Liver (tissue), 9 donors: ENCODE measurements around the gene MEF2D. TPM values are rescaled to one million over a fixed set of nuclear protein-coding genes. Genes with fewer than 3 reads are reported as not detected.

Experiments used
- DNase-seq: peaks from one replicate; pipeline ENCODE4 v3.0.0-alpha.2; 2017; ENCODE audit warnings: low spot score
- H3K27ac ChIP-seq, 2 donors: one replicate each; pipeline ENCODE4 v1.7.0; 2013; ENCODE audit warnings: inconsistent platforms in 2 of 2, low read length in 2 of 2, control low read depth in 1 of 2, low read depth in 1 of 2, mild to moderate bottlenecking in 1 of 2
- H3K27me3 ChIP-seq, 4 donors: one replicate each; pipeline versions ENCODE4 v1.6.1 to v1.7.0; 2013; ENCODE audit warnings: low read length in 3 of 4, inconsistent platforms in 1 of 4, mild to moderate bottlenecking in 1 of 4, moderate library complexity in 1 of 4; ENCODE audit not compliant: control insufficient read depth in 4 of 4, insufficient read depth in 4 of 4
- H3K36me3 ChIP-seq, 4 donors: one replicate each; pipeline versions ENCODE4 v1.6.1 to v1.7.0; 2013; ENCODE audit warnings: low read length in 3 of 4, mild to moderate bottlenecking in 3 of 4, low read depth in 1 of 4, moderate library complexity in 1 of 4; ENCODE audit not compliant: control insufficient read depth in 4 of 4, insufficient read depth in 3 of 4
- H3K4me1 ChIP-seq, 4 donors: one replicate each; pipeline versions ENCODE4 v1.6.1 to v1.7.0; 2013; ENCODE audit warnings: low read length in 3 of 4, mild to moderate bottlenecking in 3 of 4, moderate library complexity in 1 of 4; ENCODE audit not compliant: control insufficient read depth in 4 of 4, insufficient read depth in 4 of 4
- H3K4me3 ChIP-seq, 3 donors: one replicate each; pipeline versions ENCODE4 v1.6.1 to v1.7.0; 2013; ENCODE audit warnings: low read length in 3 of 3, control low read depth in 1 of 3, low read depth in 1 of 3, mild to moderate bottlenecking in 1 of 3
- H3K9ac ChIP-seq, 2 donors: one replicate each; pipeline ENCODE4 v1.7.0; 2013; ENCODE audit warnings: low read length in 2 of 2, mild to moderate bottlenecking in 2 of 2, moderate library complexity in 2 of 2, control low read depth in 1 of 2, low read depth in 1 of 2
- H3K9me3 ChIP-seq, 4 donors: one replicate each; pipeline versions ENCODE4 v1.6.1 to v1.7.0; 2013; ENCODE audit warnings: low read length in 3 of 4; ENCODE audit not compliant: control insufficient read depth in 4 of 4
- EGR1 ChIP-seq, 2 donors: IDR thresholded peaks; 2 replicates each; pipeline ENCODE4 v1.6.1; 2016 to 2018; ENCODE audit warnings: antibody characterized with exemption in 2 of 2, low read depth in 2 of 2
- FOXA1 ChIP-seq: IDR thresholded peaks from 2 replicates; pipeline ENCODE4 v1.6.1; 2016; ENCODE audit warnings: antibody characterized with exemption
- FOXA2 ChIP-seq: IDR thresholded peaks from 2 replicates; pipeline ENCODE4 v1.6.1; 2016; ENCODE audit warnings: antibody characterized with exemption
- GABPA ChIP-seq, 2 donors: IDR thresholded peaks in 1 of 2; conservative IDR thresholded peaks in 1 of 2; 2 replicates each; pipeline ENCODE4 v1.6.1; 2016; ENCODE audit warnings: antibody characterized with exemption in 2 of 2, mild to moderate bottlenecking in 1 of 2, moderate library complexity in 1 of 2
- HNF4A ChIP-seq, 2 donors: conservative IDR thresholded peaks; 2 replicates each; pipeline ENCODE4 v1.6.1; 2016; ENCODE audit warnings: antibody characterized with exemption in 2 of 2, mild to moderate bottlenecking in 2 of 2
- HNF4G ChIP-seq: IDR thresholded peaks from 2 replicates; pipeline ENCODE4 v1.6.1; 2016; ENCODE audit warnings: antibody characterized with exemption
- JUND ChIP-seq, 2 donors: IDR thresholded peaks; 2 replicates each; pipeline ENCODE4 v1.6.1; 2016; ENCODE audit warnings: antibody characterized with exemption in 2 of 2
- NR2F2 ChIP-seq: IDR thresholded peaks from 2 replicates; pipeline ENCODE4 v1.6.1; 2016; ENCODE audit warnings: antibody characterized with exemption
- RAD21 ChIP-seq, 2 donors: IDR thresholded peaks; 2 replicates each; pipeline ENCODE4 v1.6.1; 2016; ENCODE audit warnings: antibody characterized with exemption in 2 of 2, mild to moderate bottlenecking in 2 of 2
- RXRA ChIP-seq, 2 donors: IDR thresholded peaks; 2 replicates each; pipeline ENCODE4 v1.6.1; 2017 to 2018; ENCODE audit warnings: antibody characterized with exemption in 2 of 2, mild to moderate bottlenecking in 1 of 2
- SP1 ChIP-seq: IDR thresholded peaks from 2 replicates; pipeline ENCODE4 v1.6.1; 2018; ENCODE audit warnings: antibody characterized with exemption, mild to moderate bottlenecking
- TAF1 ChIP-seq: conservative IDR thresholded peaks from 2 replicates; pipeline ENCODE4 v1.6.1; 2016; ENCODE audit warnings: antibody characterized with exemption, mild to moderate bottlenecking
- YY1 ChIP-seq: IDR thresholded peaks from 2 replicates; pipeline ENCODE4 v1.6.1; 2016; ENCODE audit warnings: antibody characterized with exemption, mild to moderate bottlenecking
- WGBS: extraction: QIAGEN DNeasy Blood & Tissue Kit; methylation state at CpG from one replicate; pipeline ENCODE4 v1.1.7; 2013; 5-methylcytosine and 5-hydroxymethylcytosine counted together
- polyA plus RNA-seq, 2 donors: library from polyadenylated mRNA; stranded (reverse) in 1 of 2; unstranded in 1 of 2; fragments of 200-250 nt in 1 of 2; fragments of >200 nt in 1 of 2; fragmentation: Nextera tagmentation in 1 of 2; extraction: Ambion mirVana in 1 of 2; gene quantifications; one replicate each; pipeline versions ENCODE4 v1.2.1 to v1.2.3, GENCODE V29; 2013 to 2015
- total RNA-seq, 2 donors: library from RNA; depleted of rRNA; stranded (reverse); fragments of >200 nt; gene quantifications; one replicate each; pipeline ENCODE4 v1.2.3, GENCODE V29; 2014
- TF ChIP-seq, protein P1 (sequence below): IDR thresholded peaks from 2 replicates; pipeline ENCODE4 v1.6.1; 2016; ENCODE audit warnings: antibody characterized with exemption
- TF ChIP-seq, protein P2 (sequence below): fragments of 150-350 bp; IDR thresholded peaks from 2 replicates; pipeline ENCODE4 v1.5.1; 2017; ENCODE audit warnings: improper control_type of control experiment, low read depth, low read length; ENCODE audit not compliant: missing input control
- TF ChIP-seq, protein P3 (sequence below): IDR thresholded peaks from 2 replicates; pipeline ENCODE4 v1.6.1; 2016; ENCODE audit warnings: antibody characterized with exemption
- TF ChIP-seq, protein P4 (sequence below): IDR thresholded peaks from 2 replicates; pipeline ENCODE4 v1.6.1; 2016; ENCODE audit warnings: antibody characterized with exemption, mild to moderate bottlenecking
- donor health status: healthy.
- donor health status: healthy.
- donor health status: healthy.
- donor health status: healthy.
- donor health status: healthy.

MEF2D gene
- total and polyA plus RNA-seq, 4 donors, result 3.4 to 7.6 (median 5.5) TPM

DNA sequence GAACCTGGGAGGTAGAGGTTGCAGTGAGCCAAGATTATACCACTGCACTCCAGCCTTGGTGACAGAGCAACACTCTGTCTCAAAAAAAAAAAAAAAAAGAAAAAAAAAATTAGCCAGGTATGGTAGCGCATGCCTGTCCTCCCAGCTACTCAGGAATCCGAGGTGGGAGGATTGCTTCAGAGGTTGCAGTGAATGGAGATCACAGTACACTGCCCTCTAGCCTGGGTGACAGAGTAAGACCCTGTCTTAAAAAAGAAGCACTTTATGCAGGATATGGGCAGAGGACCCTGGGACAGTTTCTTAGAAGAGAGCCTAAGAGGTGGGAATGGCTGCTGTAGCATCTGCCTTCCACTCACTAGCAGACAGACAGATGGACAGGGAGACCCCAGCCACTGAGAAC lies 48.8 kb upstream of the MEF2D start (continued):
- TF ChIP-seq YY1, result no peak
- no peak for TF ChIP-seq TAF1
- no peak for TF ChIP-seq FOXA2
- TF ChIP-seq, protein P1, sequence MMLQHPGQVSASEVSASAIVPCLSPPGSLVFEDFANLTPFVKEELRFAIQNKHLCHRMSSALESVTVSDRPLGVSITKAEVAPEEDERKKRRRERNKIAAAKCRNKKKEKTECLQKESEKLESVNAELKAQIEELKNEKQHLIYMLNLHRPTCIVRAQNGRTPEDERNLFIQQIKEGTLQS, result no peak
- TF ChIP-seq EGR1 (IDR thresholded peaks at IDR 0.05; ENCODE audit: low read depth in 2 of 2), result no peak

DNA sequence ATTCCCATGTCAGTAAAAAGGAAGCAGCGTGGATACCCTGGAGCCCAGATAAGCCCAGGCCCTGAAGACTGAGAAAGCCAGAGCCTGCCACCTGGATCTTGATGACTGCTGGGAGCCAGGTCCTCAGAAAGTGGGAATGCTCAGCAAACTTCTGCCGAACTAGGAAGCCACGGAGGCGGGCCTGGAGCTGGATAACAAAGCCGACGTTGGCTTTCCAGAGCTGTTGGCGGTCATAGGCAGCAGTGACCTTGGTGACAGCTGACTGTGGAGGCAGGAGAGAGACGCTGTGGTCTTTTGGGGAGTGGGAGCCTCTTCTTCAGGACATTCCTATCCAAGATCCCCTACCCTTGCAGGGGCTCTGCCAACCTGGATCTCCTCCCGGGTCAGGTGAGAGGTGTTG lies 47.4 kb upstream of the MEF2D start:
- no peak for TF ChIP-seq HNF4G
- TF ChIP-seq NR2F2, result no peak
- no peak for TF ChIP-seq SP1
- TF ChIP-seq, protein P1, result no peak
- no peak for TF ChIP-seq RAD21 (IDR thresholded peaks at IDR 0.05)
- TF ChIP-seq, protein P2, sequence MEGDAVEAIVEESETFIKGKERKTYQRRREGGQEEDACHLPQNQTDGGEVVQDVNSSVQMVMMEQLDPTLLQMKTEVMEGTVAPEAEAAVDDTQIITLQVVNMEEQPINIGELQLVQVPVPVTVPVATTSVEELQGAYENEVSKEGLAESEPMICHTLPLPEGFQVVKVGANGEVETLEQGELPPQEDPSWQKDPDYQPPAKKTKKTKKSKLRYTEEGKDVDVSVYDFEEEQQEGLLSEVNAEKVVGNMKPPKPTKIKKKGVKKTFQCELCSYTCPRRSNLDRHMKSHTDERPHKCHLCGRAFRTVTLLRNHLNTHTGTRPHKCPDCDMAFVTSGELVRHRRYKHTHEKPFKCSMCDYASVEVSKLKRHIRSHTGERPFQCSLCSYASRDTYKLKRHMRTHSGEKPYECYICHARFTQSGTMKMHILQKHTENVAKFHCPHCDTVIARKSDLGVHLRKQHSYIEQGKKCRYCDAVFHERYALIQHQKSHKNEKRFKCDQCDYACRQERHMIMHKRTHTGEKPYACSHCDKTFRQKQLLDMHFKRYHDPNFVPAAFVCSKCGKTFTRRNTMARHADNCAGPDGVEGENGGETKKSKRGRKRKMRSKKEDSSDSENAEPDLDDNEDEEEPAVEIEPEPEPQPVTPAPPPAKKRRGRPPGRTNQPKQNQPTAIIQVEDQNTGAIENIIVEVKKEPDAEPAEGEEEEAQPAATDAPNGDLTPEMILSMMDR, result no peak
- H3K27me3 ChIP-seq, result no peaks in the 10 kb centered on the region
- no peaks in the 10 kb centered on the region for H3K4me1 ChIP-seq
- WGBS, result 93% methylated on average over 9 of the region's 9 CpGs
- H3K9ac ChIP-seq, result no peak overlapping the region
- H3K9me3 ChIP-seq, result no peaks in the 10 kb centered on the region
- no peak overlapping the region for H3K4me3 ChIP-seq
- no peaks in the 10 kb centered on the region for H3K36me3 ChIP-seq
- H3K27ac ChIP-seq, result no peak overlapping the region
- no peak for DNase-seq

DNA sequence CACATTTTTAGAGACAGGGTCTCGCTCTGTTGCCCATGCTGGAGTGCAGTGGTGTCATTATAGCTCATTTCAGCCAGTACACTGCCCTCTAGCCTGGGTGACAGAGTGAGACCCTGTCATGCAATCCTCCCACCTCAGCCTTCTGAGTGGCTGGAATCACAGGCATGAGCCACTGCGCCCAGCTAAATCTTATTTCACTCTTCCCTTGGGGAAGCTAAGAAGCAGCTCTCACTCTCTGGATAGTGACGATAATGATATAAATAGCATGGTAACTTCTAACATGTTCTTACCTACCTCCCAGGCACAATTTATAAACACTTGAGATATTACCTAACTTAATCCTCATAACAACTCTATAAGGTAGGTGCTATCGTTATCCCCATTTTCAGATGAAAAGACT lies 46.9 kb upstream of the MEF2D start:
- no peak for DNase-seq
- WGBS, result 97% methylated on average over 4 of the region's 4 CpGs
- Histone ChIP-seq H3K4me1 (no peaks in the 10 kb centered on the region), H3K36me3 (no peaks in the 10 kb centered on the region), H3K27ac (no peak overlapping the region), H3K9me3 (no peaks in the 10 kb centered on the region), H3K27me3 (no peaks in the 10 kb centered on the region), H3K9ac (no peak overlapping the region), H3K4me3 (no peak overlapping the region)
- no peak for TF ChIP-seq EGR1 (IDR thresholded peaks at IDR 0.05; ENCODE audit: low read depth in 2 of 2)
- TF ChIP-seq RAD21 (IDR thresholded peaks at IDR 0.05), result no peak
- no peak for TF ChIP-seq FOXA2
- no peak for TF ChIP-seq GABPA (IDR thresholded peaks at IDR 0.05 in 1 of 2, conservative IDR thresholded peaks at IDR 0.05 in 1 of 2)
- TF ChIP-seq YY1, result no peak
- TF ChIP-seq FOXA1, result no peak
- no peak for TF ChIP-seq SP1
- no peak for TF ChIP-seq NR2F2
- no peak for TF ChIP-seq JUND (IDR thresholded peaks at IDR 0.05)
- TF ChIP-seq RXRA (IDR thresholded peaks at IDR 0.05), result no peak
- TF ChIP-seq, protein P3, sequence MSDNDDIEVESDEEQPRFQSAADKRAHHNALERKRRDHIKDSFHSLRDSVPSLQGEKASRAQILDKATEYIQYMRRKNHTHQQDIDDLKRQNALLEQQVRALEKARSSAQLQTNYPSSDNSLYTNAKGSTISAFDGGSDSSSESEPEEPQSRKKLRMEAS, result no peak
- no peak for TF ChIP-seq HNF4A (conservative IDR thresholded peaks at IDR 0.05)
- TF ChIP-seq, protein P4, sequence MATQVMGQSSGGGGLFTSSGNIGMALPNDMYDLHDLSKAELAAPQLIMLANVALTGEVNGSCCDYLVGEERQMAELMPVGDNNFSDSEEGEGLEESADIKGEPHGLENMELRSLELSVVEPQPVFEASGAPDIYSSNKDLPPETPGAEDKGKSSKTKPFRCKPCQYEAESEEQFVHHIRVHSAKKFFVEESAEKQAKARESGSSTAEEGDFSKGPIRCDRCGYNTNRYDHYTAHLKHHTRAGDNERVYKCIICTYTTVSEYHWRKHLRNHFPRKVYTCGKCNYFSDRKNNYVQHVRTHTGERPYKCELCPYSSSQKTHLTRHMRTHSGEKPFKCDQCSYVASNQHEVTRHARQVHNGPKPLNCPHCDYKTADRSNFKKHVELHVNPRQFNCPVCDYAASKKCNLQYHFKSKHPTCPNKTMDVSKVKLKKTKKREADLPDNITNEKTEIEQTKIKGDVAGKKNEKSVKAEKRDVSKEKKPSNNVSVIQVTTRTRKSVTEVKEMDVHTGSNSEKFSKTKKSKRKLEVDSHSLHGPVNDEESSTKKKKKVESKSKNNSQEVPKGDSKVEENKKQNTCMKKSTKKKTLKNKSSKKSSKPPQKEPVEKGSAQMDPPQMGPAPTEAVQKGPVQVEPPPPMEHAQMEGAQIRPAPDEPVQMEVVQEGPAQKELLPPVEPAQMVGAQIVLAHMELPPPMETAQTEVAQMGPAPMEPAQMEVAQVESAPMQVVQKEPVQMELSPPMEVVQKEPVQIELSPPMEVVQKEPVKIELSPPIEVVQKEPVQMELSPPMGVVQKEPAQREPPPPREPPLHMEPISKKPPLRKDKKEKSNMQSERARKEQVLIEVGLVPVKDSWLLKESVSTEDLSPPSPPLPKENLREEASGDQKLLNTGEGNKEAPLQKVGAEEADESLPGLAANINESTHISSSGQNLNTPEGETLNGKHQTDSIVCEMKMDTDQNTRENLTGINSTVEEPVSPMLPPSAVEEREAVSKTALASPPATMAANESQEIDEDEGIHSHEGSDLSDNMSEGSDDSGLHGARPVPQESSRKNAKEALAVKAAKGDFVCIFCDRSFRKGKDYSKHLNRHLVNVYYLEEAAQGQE, result no peak
